Endothelial cell of umbilical vein (primary cell): Measurements from ENCODE around the gene GFPT1. TPM values are rescaled to one million over a fixed set of nuclear protein-coding genes. Genes with fewer than 3 reads are reported as not detected.
A peak's percentile ranks its signal among the peaks of the same experiment; 100 is the strongest.

ENCODE experiments used
- BruUV-seq: library from RNA; stranded (reverse); fragments of 400-500 nt; replicated peaks from 2 replicates; lab custom pipeline; 2021; lab: Mats Ljungman, UMichigan
- CTCF ChIA-PET: fragments of 300-600, 350-600 bp; sonication (Branson Sonifier 250); formaldehyde crosslinking; loops from one replicate; lab custom pipeline; 2021; ENCODE audit warnings: antibody characterized with exemption, inconsistent platforms; lab: Charles Lee
- POLR2A ChIA-PET: fragments of 300-600, 350-600 bp; sonication (Branson Sonifier 250); formaldehyde crosslinking; loops from one replicate; lab custom pipeline; 2021; ENCODE audit warnings: antibody characterized with exemption, inconsistent platforms; lab: Charles Lee
- DNase-seq: peaks from one replicate; pipeline ENCODE4 v3.0.0-alpha.2; 2011; ENCODE audit warnings: low read depth, low spot score
- FAIRE-seq: peaks from 2 replicates; lab custom pipeline; 2011; peaks lifted over from hg19 to GRCh38; lab: Jason Lieb, UNC
- H2AFZ ChIP-seq: 2 replicates; pipeline ENCODE4 v1.6.0; 2012; ENCODE audit warnings: low read depth, low read length, control low read depth, inconsistent platforms
- H3K27ac ChIP-seq: 2 replicates; pipeline ENCODE4 v1.5.1; 2011; ENCODE audit warnings: low read depth, mild to moderate bottlenecking, control low read depth, low read length, moderate library complexity; ENCODE audit not compliant: insufficient read depth
- H3K27me3 ChIP-seq, 2 experiments: 2 replicates each; pipeline versions ENCODE4 v1.6.0 to v1.6.1; 2011; ENCODE audit warnings: low read length in 2 of 2, mixed read lengths in 1 of 2; ENCODE audit not compliant: control insufficient read depth in 2 of 2, insufficient read depth in 2 of 2
- H3K36me3 ChIP-seq, 2 experiments: 2 replicates in 1 of 2; 3 replicates in 1 of 2; pipeline ENCODE4 v1.5.1; 2011; ENCODE audit warnings: low read length in 2 of 2, mild to moderate bottlenecking in 1 of 2, moderate library complexity in 1 of 2; ENCODE audit not compliant: control insufficient read depth in 2 of 2, insufficient read depth in 2 of 2; ENCODE audit errors: extremely low read depth in 1 of 2
- H3K4me1 ChIP-seq: 3 replicates; pipeline ENCODE4 v1.5.1; 2011; ENCODE audit warnings: mild to moderate bottlenecking, low read length; ENCODE audit not compliant: control insufficient read depth, insufficient read depth; ENCODE audit errors: extremely low read depth
- H3K4me2 ChIP-seq: 2 replicates; pipeline ENCODE4 v1.6.1; 2011; ENCODE audit warnings: low read length, control low read depth, mixed read lengths; ENCODE audit not compliant: insufficient read depth
- H3K4me3 ChIP-seq, 3 experiments: fragments of 200-600 bp in 1 of 3; sonication (generic), shearing (Covaris generic) in 1 of 3; replicated peaks in 1 of 3; 2 replicates each; pipeline ENCODE4 v1.5.1; 2011 to 2016; ENCODE audit warnings: control low read depth in 3 of 3, low read length in 3 of 3, mild to moderate bottlenecking in 2 of 3, inconsistent platforms in 1 of 3, low read depth in 1 of 3, moderate library complexity in 1 of 3; ENCODE audit not compliant: insufficient read depth in 1 of 3
- H3K79me2 ChIP-seq: 2 replicates; pipeline ENCODE4 v1.6.0; 2012; ENCODE audit warnings: low read length, inconsistent platforms; ENCODE audit not compliant: control insufficient read depth, insufficient read depth
- H3K9ac ChIP-seq: replicated peaks from 2 replicates; pipeline ENCODE3; 2011; ENCODE audit warnings: low read length, control low read depth; ENCODE audit not compliant: insufficient read depth; ENCODE audit errors: extremely low read depth
- H3K9me1 ChIP-seq: replicated peaks from 3 replicates; pipeline ENCODE4 v1.6.0; 2011; ENCODE audit warnings: mild to moderate bottlenecking, low read length; ENCODE audit not compliant: control insufficient read depth, insufficient read depth; ENCODE audit errors: extremely low read depth
- H3K9me3 ChIP-seq: replicated peaks from 2 replicates; pipeline ENCODE4 v1.5.1; 2012; ENCODE audit warnings: low read length, inconsistent platforms; ENCODE audit not compliant: control insufficient read depth, insufficient read depth
- H4K20me1 ChIP-seq: replicated peaks from 2 replicates; pipeline ENCODE3; 2011; ENCODE audit warnings: mild to moderate bottlenecking, low read length; ENCODE audit not compliant: control insufficient read depth, insufficient read depth; ENCODE audit errors: extremely low read depth
- CTCF ChIP-seq, 2 donors: IDR thresholded peaks; 1 replicate in 1 of 2; 2 replicates in 1 of 2; pipeline ENCODE4 v1.5.1; 2011; ENCODE audit warnings: low read length in 2 of 2, mild to moderate bottlenecking in 2 of 2, moderate library complexity in 2 of 2, control low read depth in 1 of 2, inconsistent platforms in 1 of 2, low read depth in 1 of 2; ENCODE audit not compliant: insufficient read depth in 1 of 2; ENCODE audit errors: extremely low read depth in 1 of 2
- EZH2 ChIP-seq: IDR thresholded peaks from 2 replicates; pipeline ENCODE4 v1.6.1; 2012; ENCODE audit warnings: borderline replicate concordance, low read depth, mild to moderate bottlenecking, moderate library complexity, low read length, inconsistent platforms; ENCODE audit not compliant: severe bottlenecking
- FOS ChIP-seq: IDR thresholded peaks from 2 replicates; pipeline ENCODE4 v1.6.1; 2011; ENCODE audit warnings: mild to moderate bottlenecking, low read length, moderate library complexity, borderline replicate concordance; ENCODE audit not compliant: insufficient read depth
- GATA2 ChIP-seq: IDR thresholded peaks from 2 replicates; pipeline ENCODE4 v1.7.0; 2011; ENCODE audit warnings: low read depth, mild to moderate bottlenecking, moderate library complexity, mixed read lengths, low read length; ENCODE audit not compliant: insufficient read length, insufficient read depth
- JUN ChIP-seq: IDR thresholded peaks from 2 replicates; pipeline ENCODE4 v1.6.1; 2011; ENCODE audit warnings: borderline replicate concordance, low read depth; ENCODE audit not compliant: insufficient read length, insufficient read depth
- POLR2AphosphoS5 ChIP-seq: IDR thresholded peaks from 2 replicates; pipeline ENCODE4 v1.6.1; 2012; ENCODE audit warnings: low read depth, mild to moderate bottlenecking, control low read depth, low read length, moderate library complexity; ENCODE audit not compliant: insufficient read depth
- dilution Hi-C: fragments of 300-500 bp; cut with MboI; formaldehyde crosslinking; loops from one replicate; pipeline ENCODE4 v1.15.0; 2019; ENCODE audit warnings: low sequenced_read_pairs; ENCODE audit not compliant: extremely low pct_ligation_motif_present
- intact Hi-C: fragments of 100-400 bp; cut with micrococcal nuclease; formaldehyde crosslinking; loops from one replicate; pipeline ENCODE4 v1.10.0; 2022
- polyA plus RNA-seq, 4 experiments: library from polyadenylated mRNA; depleted of rRNA in 3 of 4; stranded (reverse) in 3 of 4; unstranded in 1 of 4; fragments of >200 nt; gene quantifications; 2 replicates each; pipeline versions ENCODE4 v1.2.1 to v1.2.3, GENCODE V29; 2011 to 2012; ENCODE audit warnings: missing spikeins in 1 of 4
- total RNA-seq: library from RNA; stranded (reverse); gene quantifications from 2 replicates; pipeline ENCODE4 v1.2.3, GENCODE V29; 2021
- TF ChIP-seq, protein P1 (sequence below): IDR thresholded peaks from 2 replicates; pipeline ENCODE4 v1.6.1; 2011; ENCODE audit not compliant: insufficient read depth, insufficient read length

The GFPT1 gene
- total and polyA plus RNA-seq, 2 donors (not counting 3 experiments of a cell fraction or from before 2014, with no cell fraction given), result 8.8 to 38.7 TPM

- ChIA-PET POLR2A (interaction anchor here (1.2 kb wide), 1 partner anchor 20 kb away, joined by 3 read pairs; no protein-coding TSS in a partner anchor), CTCF (interaction anchor here (1.0 to 2.6 kb wide), 5 partner anchors 11 to 32 kb away, joined by 3 to 13 read pairs (median 5); no protein-coding TSS in a partner anchor)
- no peaks in the 10 kb centered on the region for H3K36me3 ChIP-seq
- H3K27ac ChIP-seq, result peak overlapping the region; percentile 89
- H3K27me3 ChIP-seq, result no peaks in the 10 kb centered on the region
- H3K4me2 ChIP-seq, result peak overlapping the region; percentile 93
- peaks cover 19% of the 10 kb centered on the region for H3K4me1 ChIP-seq
- no peaks in the 10 kb centered on the region for H3K9me1 ChIP-seq
- peak; percentile 84 for FAIRE-seq
- no peaks in the 10 kb centered on the region for H3K79me2 ChIP-seq
- intact Hi-C loops, result loop anchor here (1.0 to 2.0 kb wide), 2 partner anchors 21 to 31 kb away; no protein-coding TSS in a partner anchor
- dilution Hi-C loops, result no loop called here
- peak overlapping the region; percentile 88 for H2AFZ ChIP-seq
- peak overlapping the region; percentile 62 for H3K9ac ChIP-seq
- no TSS peak for BruUV-seq
- H3K9me3 ChIP-seq, result no peaks in the 10 kb centered on the region
- H4K20me1 ChIP-seq, result no peaks in the 10 kb centered on the region
- DNase-seq, result peak; percentile 75
- TF ChIP-seq JUN (peak; percentile 57), FOS (peak; percentile 67), EZH2 (no peak), GATA2 (no peak)
- peak overlapping the region in 1 of 3 experiments; percentile 52 for H3K4me3 ChIP-seq
These were observed 111.5 kb downstream of the GFPT1 start for GRCh38 chr2:69275490-69275889.

- CTCF ChIA-PET, result interaction anchor here (1.0 kb wide), 1 partner anchor 10 kb away, joined by 3 read pairs; no protein-coding TSS in a partner anchor
- POLR2A ChIA-PET, result no interaction called here
- H3K9me3 ChIP-seq, result no peaks in the 10 kb centered on the region
- H3K79me2 ChIP-seq, result no peaks in the 10 kb centered on the region
- DNase-seq (peak; percentile 35), FAIRE-seq (peak; percentile 58)
- H2AFZ ChIP-seq, result peak overlapping the region; percentile 32
- no peak overlapping the region for H3K9ac ChIP-seq
- H3K27ac ChIP-seq, result no peak overlapping the region
- H4K20me1 ChIP-seq, result no peaks in the 10 kb centered on the region
- H3K36me3 ChIP-seq, result no peaks in the 10 kb centered on the region
- BruUV-seq, result no TSS peak
- H3K9me1 ChIP-seq, result no peaks in the 10 kb centered on the region
- H3K4me1 ChIP-seq, result peaks cover 19% of the 10 kb centered on the region
- TF ChIP-seq CTCF (IDR thresholded peaks at IDR 0.05; ENCODE audit: extremely low read depth in 1 of 2, insufficient read depth in 1 of 2, low read depth in 1 of 2, low read length in 2 of 2), result peak in 1 of 2 donors; percentile 16
- TF ChIP-seq, protein P1, sequence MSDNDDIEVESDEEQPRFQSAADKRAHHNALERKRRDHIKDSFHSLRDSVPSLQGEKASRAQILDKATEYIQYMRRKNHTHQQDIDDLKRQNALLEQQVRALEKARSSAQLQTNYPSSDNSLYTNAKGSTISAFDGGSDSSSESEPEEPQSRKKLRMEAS, result no peak
- TF ChIP-seq GATA2, result no peak
- no peak for TF ChIP-seq FOS
- TF ChIP-seq POLR2AphosphoS5, result no peak
- TF ChIP-seq EZH2, result no peak
- no peak for TF ChIP-seq JUN
- H3K4me3 ChIP-seq, result no peak overlapping the region
- H3K27me3 ChIP-seq, result no peaks in the 10 kb centered on the region
- dilution Hi-C loops, result no loop called here
- intact Hi-C loops, result no loop called here
- H3K4me2 ChIP-seq, result no peak overlapping the region
These were observed 114.1 kb downstream of the GFPT1 start for GRCh38 chr2:69272803-69273471.
